HG03095 (cell line): ENCODE measurements around the gene REV3L.

Experiments
- ATAC-seq: cut with Tn5 transposase; IDR thresholded peaks from one replicate; pipeline ENCODE4 v1.9.1; 2021; ENCODE audit warnings: moderate library complexity; ENCODE audit not compliant: unreplicated experiment

REV3L gene

GRCh38 chr6:111471958-111472357 is 11.1 kb downstream of the REV3L start:
- no peak for ATAC-seq

- ATAC-seq, result no peak
Observed at GRCh38 chr6:111471533-111471932, 11.5 kb downstream of the REV3L start.

GRCh38 chr6:111470991-111471390 is 12.0 kb downstream of the REV3L start:
- ATAC-seq, result no peak

- ATAC-seq, result no peak
Observed at GRCh38 chr6:111469543-111469942, 13.5 kb downstream of the REV3L start.

GRCh38 chr6:111468329-111469012 is 14.5 kb downstream of the REV3L start:
- no peak for ATAC-seq

GRCh38 chr6:111464184-111464583 is 18.8 kb downstream of the REV3L start:
- ATAC-seq, result no peak

GRCh38 chr6:111462770-111463391 is 20.1 kb downstream of the REV3L start:
- ATAC-seq, result no peak

- no peak for ATAC-seq
Observed at GRCh38 chr6:111461860-111462259, 21.2 kb downstream of the REV3L start.

GRCh38 chr6:111458670-111459232 is 24.3 kb downstream of the REV3L start:
- ATAC-seq, result no peak

- no peak for ATAC-seq
Observed at GRCh38 chr6:111456208-111456607, 26.8 kb downstream of the REV3L start.

GRCh38 chr6:111450636-111451035 is 32.4 kb downstream of the REV3L start:
- ATAC-seq, result no peak

- ATAC-seq, result no peak
Observed at GRCh38 chr6:111450087-111450486, 32.9 kb downstream of the REV3L start.

- ATAC-seq, result no peak
Observed at GRCh38 chr6:111449129-111449528, 33.9 kb downstream of the REV3L start.

GRCh38 chr6:111447051-111447450 is 36.0 kb downstream of the REV3L start:
- no peak for ATAC-seq

- no peak for ATAC-seq
Observed at GRCh38 chr6:111445861-111446267, 37.2 kb downstream of the REV3L start.

GRCh38 chr6:111444794-111445193 is 38.2 kb downstream of the REV3L start:
- ATAC-seq, result no peak

- ATAC-seq, result no peak
Observed at GRCh38 chr6:111441678-111442243, 41.3 kb downstream of the REV3L start.

GRCh38 chr6:111439171-111439570 is 43.8 kb downstream of the REV3L start:
- no peak for ATAC-seq

- ATAC-seq, result no peak
Observed at GRCh38 chr6:111437573-111437972, 45.4 kb downstream of the REV3L start.

GRCh38 chr6:111432511-111432910 is 50.5 kb downstream of the REV3L start:
- ATAC-seq, result no peak

GRCh38 chr6:111430605-111431376 is 52.2 kb downstream of the REV3L start:
- ATAC-seq, result no peak
